Esophagus muscularis mucosa (tissue), 4 donors: Measurements from ENCODE around the gene SMYD4.

Experiments used
- CTCF ChIP-seq, 3 experiments: fragments of 200-600 bp in 2 of 3; fragments of 450-650 bp in 1 of 3; sonication (generic) in 2 of 3; IDR thresholded peaks; one replicate each; pipeline ENCODE4 v1.5.1; 2017 to 2019; ENCODE audit warnings: antibody characterized with exemption in 3 of 3, mild to moderate bottlenecking in 2 of 3, moderate library complexity in 1 of 3
- EP300 ChIP-seq: sonication (generic); formaldehyde crosslinking; IDR thresholded peaks from one replicate; pipeline ENCODE4 v1.6.1; 2017; ENCODE audit warnings: antibody characterized with exemption
- POLR2A ChIP-seq: fragments of 450-650 bp; IDR thresholded peaks from one replicate; pipeline ENCODE4 v1.6.1; 2017; ENCODE audit warnings: antibody characterized with exemption, moderate library complexity, mild to moderate bottlenecking, low read depth
- POLR2AphosphoS5 ChIP-seq, 2 donors: sonication (generic); formaldehyde crosslinking; IDR thresholded peaks; one replicate each; pipeline ENCODE4 v1.6.1; 2017; ENCODE audit warnings: antibody characterized with exemption in 2 of 2

- TF ChIP-seq CTCF (IDR thresholded peaks at IDR 0.05) (no peak), POLR2A (no peak), EP300 (no peak), POLR2AphosphoS5 (IDR thresholded peaks at IDR 0.05) (no peak)
Measured at GRCh38 chr17:1729966-1730325, 99.8 kb downstream of the SMYD4 start.
